Epidermal melanocyte (primary cell): Measurements from ENCODE around the gene OGDH.
"Not testable (repeated sequence)": the region's sequence is repeated elsewhere in the genome, so short reads cannot be mapped to it uniquely, and the experiment has no call there.

Experiments
- DNase-seq: peaks from one replicate; pipeline ENCODE4 v3.0.0; 2011; ENCODE audit warnings: low spot score; ENCODE audit not compliant: insufficient read length

The OGDH gene

GRCh38 chr7:44580945-44581878 lies 25.2 kb upstream of the OGDH start:
- no peak for DNase-seq

DNA sequence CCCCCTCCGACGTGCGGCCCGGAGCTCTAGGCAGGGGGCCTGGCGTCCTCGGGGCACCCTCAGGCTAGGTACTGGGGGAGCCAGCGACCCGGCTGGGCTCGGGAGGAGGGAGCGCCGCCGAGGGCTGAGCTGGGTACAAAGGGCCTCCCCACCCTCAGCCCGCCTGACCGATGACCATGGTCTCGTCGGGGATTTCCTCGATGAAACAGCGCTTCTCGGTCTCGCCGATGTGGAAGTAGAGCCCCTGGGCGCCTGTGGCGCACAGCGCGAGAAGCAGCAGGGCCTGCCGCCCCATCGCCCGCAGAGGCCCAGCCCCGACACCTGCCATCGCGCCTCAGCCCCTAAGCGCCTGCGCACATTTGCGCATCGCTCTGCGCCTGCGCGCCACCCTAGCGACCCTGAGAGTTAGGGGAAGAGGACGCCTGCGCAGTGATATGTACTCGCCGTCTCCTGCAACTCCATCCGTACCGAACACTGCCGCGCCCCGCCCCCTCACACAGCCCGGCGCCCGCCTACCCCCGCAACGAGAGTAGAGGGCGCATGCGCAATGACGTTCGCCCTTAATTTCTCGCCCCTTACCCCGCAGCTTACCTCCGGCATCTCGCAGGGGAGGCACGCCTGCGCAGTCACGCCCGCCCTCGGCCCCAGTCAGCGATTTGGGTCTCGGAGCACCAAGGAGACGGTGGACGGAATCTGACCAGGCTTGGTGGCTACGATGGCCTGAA lies 24.4 kb upstream of the OGDH start, which contains the start of gene TMED4:
Gene TMED4 (minus strand): TSS at position 353 of the 725 bp plus-strand sequence. CDS start 25 bp downstream, at position 328.
- peak; percentile 98 for DNase-seq

DNA sequence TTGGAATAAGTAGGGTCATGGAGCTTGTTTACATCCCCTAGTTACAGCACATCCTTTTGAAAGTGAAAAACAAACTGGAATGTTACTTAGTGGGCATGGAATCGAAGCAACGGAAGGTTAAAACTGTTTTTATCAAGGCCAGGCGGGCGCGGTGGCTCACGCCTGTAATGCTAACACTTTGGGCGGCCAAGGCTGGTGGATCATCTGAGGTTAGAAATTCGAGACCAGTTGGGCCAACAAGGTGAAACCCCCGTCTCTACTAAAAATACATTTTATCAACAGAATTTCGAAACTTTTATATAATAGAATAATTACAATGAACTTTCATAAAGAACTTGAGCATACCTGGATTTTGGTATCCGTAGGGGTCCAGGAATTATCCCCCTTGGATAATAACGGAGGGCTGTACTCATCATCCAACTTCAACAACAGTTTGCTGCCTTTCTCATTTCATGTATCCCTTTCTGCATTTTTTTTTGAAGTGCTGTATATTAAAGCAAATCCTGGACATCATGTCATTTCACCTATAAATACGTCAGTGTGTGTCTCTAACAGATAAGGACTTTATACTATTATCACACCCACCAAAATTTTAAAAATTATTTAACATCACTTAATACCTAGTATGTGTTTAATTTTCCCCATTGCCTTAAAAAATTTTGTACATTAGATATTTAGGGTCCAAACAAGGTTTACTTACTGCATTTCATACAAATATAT lies 23.1 kb upstream of the OGDH start:
- no peak for DNase-seq

GRCh38 chr7:44587843-44588711 lies 18.4 kb upstream of the OGDH start:
- DNase-seq = no peak

GRCh38 chr7:44590910-44591309 lies 15.5 kb upstream of the OGDH start:
- DNase-seq = no peak

DNA sequence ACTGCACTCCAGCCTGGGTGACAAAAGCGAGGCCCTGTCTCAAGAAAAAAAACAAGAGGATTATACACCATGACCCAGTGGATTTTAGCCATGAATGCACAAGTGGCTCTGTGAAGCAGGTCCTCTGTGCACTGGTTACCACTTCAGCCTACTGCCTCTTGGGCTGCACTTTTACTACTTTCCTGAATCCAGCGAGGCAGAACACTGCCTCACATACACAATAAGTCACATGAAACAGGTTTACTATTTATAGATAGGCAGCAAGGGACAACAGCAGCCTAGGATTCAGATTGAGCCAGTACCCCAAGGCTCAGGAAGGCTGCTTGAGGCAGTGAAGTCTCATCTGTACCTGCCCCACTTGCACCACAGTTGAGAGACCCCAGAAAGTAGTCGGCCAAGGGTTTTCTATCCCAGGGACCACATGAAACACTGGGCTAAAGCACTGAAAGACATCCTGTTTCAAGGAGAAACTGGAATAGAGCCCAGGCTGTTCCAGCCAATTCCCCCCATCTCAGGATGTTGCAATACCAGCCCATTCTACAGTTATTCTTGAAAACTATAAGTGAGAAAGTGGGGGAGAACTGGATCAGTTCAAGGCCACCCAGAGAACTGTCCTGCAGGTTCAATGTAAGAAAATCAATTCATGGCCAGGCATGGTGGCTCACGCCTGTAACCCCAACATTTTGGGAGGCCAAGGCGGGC lies 10.3 kb upstream of the OGDH start:
- no peak for DNase-seq

DNA sequence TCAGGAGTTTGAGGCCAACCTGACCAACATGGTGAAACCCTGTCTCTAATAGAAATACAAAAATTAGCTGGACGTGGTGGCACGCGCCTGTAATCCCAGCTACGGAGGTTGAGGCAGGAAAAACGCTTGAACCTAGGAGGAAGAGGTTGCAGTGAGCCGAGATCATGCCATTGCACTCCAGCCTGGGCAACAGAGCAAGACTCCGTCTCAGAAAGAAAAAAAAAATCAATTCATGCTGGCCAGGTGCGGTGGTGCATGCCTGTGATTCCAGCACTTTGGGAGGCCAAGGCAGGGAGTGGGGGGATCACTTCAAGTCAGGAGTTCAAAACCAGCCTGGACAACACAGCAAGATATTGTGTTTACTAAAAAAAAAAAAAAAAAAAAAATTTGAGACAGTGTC lies 9.2 kb upstream of the OGDH start:
- DNase-seq = not testable (repeated sequence)

DNA sequence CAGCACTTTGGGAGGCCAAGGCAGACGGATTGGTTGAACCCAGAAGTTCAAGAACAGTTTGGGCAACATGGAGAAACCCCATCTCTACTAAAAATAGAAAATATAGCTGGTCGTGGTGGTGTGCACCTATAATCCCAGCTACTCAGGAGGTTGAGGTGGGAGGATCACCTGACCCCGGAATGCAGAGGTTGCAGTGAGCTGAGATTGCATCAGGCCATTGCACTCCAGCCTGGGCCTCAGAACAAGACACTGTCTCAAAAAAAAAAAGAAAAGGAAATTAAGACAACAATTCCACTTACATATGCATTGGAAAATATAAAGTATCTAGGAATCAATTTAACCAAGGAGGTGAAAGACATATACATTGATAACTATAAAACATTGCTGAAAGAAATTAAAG lies 7.2 kb upstream of the OGDH start:
- DNase-seq = no peak

DNA sequence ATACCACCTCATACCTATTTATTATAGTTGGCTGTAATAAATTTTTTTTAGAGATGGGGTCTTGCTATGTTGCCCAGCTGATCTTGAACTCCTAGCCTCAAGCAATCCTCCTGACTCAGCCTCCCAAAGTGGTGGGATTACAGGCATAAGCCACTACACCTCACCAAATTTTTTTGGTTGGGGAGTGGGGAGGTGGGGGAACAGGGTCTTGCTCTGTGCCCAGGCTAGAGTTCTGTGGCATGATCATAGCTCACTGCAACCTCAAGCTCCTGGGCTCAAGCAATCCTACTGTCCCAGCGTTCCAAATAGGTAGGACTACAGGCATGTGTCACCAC lies 3.9 kb upstream of the OGDH start:
- DNase-seq = no peak

- no peak for DNase-seq
These were observed 3.2 kb upstream of the OGDH start for GRCh38 chr7:44603193-44603592.

- DNase-seq = no peak
These were observed 1.5 kb upstream of the OGDH start for GRCh38 chr7:44604941-44605340.

DNA sequence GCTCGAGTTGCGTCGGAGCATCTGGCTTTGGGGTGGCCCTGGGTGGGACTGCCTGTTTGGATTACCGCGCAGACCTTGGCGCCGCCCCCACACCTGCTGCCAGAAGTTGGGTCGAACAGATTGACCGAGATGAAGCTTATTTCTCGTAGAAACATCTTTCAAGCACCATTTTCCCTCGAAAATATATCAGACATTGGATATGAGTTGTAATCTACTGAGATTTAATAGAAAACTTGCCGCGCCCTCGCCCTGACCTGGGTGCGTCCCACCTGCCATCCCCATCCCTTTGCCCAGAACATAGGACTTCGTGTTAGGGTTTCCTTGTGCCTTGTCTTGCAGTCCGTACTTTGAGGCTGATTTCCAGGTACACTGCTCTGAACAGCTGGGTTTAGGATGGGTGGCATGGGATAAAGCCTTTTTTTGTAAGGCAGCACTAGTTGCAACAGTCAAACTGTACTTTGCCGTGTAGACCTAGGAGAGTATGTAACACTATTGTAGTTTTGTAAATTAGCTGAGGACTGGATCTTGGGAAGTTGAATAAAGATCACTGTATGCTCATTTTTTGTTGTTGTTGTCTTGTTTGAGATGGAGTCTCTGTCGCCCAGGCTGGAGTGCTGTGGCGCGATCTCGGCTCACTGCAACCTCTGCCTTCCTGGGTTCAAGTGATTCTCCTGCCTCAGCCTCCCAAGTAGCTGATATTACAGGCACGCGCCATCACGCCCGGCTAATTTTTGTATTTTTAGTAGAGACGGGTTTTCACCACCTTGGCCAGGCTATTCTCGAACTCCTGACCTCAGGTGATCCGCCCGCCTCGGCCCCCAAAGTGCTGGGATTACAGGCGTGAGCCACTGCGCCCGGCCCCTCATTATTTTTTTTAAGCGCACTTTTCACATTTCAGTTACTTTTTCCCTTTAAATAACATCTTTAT lies 978 bp downstream of the OGDH start:
- DNase-seq = no peak

DNA sequence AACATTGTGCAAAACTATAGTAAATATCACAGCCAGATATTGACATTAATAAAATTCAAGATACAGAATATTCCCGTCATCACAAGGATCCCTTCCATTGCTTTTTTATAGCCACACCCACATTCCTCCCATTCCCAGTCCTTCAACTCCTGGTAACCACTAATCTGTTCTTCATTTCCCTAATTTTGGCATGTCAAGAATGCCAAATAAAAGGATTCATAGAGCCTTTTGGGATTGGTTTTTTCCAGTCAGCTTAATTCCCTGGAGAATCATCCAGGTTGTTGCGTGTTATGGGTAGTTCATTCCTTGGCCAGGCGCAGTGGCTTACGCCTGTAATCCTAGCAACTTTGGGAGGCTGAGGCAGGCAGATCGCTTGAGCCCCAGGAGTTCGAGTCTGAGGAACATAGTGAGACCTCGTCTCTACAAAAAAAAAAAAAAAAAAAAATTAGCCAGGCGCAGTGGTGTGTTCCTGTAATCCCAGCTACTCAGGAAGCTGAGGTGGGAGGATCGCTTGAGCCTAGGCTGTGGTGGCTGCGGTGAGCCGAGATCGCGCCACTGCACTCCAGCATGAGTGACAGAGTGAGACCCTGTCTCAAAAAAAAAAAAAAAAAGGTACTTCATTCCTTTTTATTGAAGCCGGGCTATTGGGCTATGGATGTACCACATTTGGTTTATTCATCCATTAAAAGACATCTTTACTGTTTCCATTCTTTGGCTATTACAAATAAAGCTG lies 2.7 kb downstream of the OGDH start:
- DNase-seq = peak; percentile 30

GRCh38 chr7:44609829-44610228 lies 3.4 kb downstream of the OGDH start:
- DNase-seq = no peak

DNA sequence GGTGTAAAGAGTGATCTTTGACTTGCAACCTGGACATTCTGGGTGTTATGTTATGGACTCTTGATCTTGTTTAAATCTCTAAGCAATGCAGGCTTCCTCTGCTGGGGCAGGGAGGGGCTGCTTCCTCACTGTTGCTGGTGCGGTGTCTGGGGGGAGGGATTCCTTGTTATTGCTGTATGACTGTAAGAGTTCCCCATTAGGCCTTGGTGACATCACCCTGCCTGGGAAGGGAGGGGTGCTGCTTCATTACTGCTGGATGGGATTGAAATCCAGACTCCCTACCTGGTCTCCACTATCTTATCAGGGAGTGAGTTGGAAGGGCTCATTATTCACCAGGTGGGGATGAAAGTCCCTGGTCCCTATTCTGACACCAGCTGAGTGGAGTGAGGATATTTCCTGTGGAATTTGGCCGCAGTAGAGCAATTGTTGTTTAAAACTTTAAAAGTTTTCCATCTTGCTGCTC lies 8.8 kb downstream of the OGDH start:
- no peak for DNase-seq

- no peak for DNase-seq
These were observed 9.4 kb downstream of the OGDH start for GRCh38 chr7:44615793-44616192.

GRCh38 chr7:44616545-44616944 lies 10.1 kb downstream of the OGDH start:
- DNase-seq = no peak

DNA sequence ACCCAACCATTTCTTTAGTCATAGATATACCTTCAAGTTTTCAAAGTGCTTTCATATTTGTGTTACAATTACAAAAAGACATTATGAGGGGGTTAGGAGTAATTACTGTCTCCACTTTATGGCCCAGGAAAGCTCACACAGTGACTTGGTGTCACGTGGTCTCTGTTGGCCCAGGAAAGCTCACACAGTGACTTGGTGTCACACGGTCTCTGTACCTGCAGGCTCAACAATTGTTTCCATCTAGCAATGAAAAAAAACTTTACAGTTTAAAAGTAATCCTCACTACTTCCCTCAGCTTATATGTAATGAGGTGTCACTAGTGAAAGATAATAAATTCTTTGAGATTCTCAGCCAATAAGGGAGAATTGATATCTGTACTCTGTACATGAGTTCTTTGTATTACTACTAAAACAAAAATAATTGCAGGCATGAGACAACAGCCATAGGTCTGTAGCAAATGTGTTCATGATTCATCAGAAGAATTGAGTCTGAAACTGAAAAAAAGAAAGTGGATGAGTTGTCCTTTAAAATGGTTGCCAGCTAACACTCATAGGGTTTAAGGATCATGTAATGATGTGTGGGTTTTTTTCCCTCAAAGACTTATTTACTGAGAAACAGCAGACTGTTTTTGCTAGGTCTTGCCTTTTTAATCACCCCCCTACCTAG lies 10.9 kb downstream of the OGDH start:
- no peak for DNase-seq
